GM12878 (cell line): ENCODE measurements around the gene TEN1. TPM values are rescaled to one million over a fixed set of nuclear protein-coding genes. Genes with fewer than 3 reads are reported as not detected.

Source experiments
- ATAC-seq: fragments of 200-7000 bp; cut with Tn5 transposase; 3 replicates; pipeline ENCODE4 v1.9.1; 2020; ENCODE audit warnings: mild to moderate bottlenecking, moderate library complexity
- BruUV-seq: library from RNA; stranded (reverse); fragments of 400-500 nt; replicated peaks from 2 replicates; lab custom pipeline; 2021; lab: Mats Ljungman, UMichigan
- CTCF ChIA-PET: fragments of 300-600 bp; sonication (Branson Sonifier 250); formaldehyde crosslinking; extraction: SDS; loops from one replicate; lab custom pipeline; 2021; ENCODE audit warnings: inconsistent platforms; lab: Yijun Ruan, JAX
- POLR2A ChIA-PET: fragments of 350-600 bp; formaldehyde crosslinking; extraction: SDS; loops from one replicate; lab custom pipeline; 2021; ENCODE audit warnings: inconsistent platforms; lab: Charles Lee
- RAD21 ChIA-PET: fragments of 300-600 bp; sonication (Branson Sonifier 250); formaldehyde crosslinking; loops from one replicate; lab custom pipeline; 2023; ENCODE audit warnings: antibody characterized with exemption; ENCODE audit not compliant: unreplicated experiment; lab: Charles Lee
- SMC1A ChIA-PET: fragments of 300-600 bp; sonication (Branson Sonifier 250); formaldehyde crosslinking; loops from one replicate; lab custom pipeline; 2023; ENCODE audit not compliant: unreplicated experiment, uncharacterized antibody; lab: Charles Lee
- DNase-seq: peaks from one replicate; pipeline ENCODE4 v3.0.0-alpha.2; 2011; ENCODE audit warnings: low read depth, low spot score
- FAIRE-seq: peaks from 3 replicates; lab custom pipeline; 2011; peaks lifted over from hg19 to GRCh38; lab: Jason Lieb, UNC
- H2AFZ ChIP-seq: 2 replicates; pipeline ENCODE4 v1.6.0; 2011; ENCODE audit warnings: low read depth, low read length, control low read depth; ENCODE audit not compliant: control insufficient read depth
- H3K27ac ChIP-seq: 2 replicates; pipeline ENCODE4 v1.5.1; 2011; ENCODE audit warnings: control low read depth; ENCODE audit not compliant: control insufficient read depth, insufficient read depth
- H3K27me3 ChIP-seq, 2 experiments: replicated peaks in 1 of 2; 2 replicates each; pipeline versions ENCODE4 v1.6.0 to v1.6.1; 2011; ENCODE audit warnings: low read length in 1 of 2; ENCODE audit not compliant: control insufficient read depth in 2 of 2, insufficient read depth in 2 of 2
- H3K36me3 ChIP-seq, 2 experiments: 2 replicates each; pipeline ENCODE4 v1.5.1; 2011; ENCODE audit warnings: low read length in 1 of 2; ENCODE audit not compliant: control insufficient read depth in 2 of 2, insufficient read depth in 2 of 2
- H3K4me1 ChIP-seq: 2 replicates; pipeline ENCODE4 v1.6.1; 2011; ENCODE audit warnings: mild to moderate bottlenecking, low read length, moderate library complexity, mixed read lengths; ENCODE audit not compliant: control insufficient read depth, insufficient read depth
- H3K4me2 ChIP-seq: 2 replicates; pipeline ENCODE4 v1.6.0; 2011; ENCODE audit warnings: control low read depth; ENCODE audit not compliant: control insufficient read depth, insufficient read depth
- H3K4me3 ChIP-seq: fragments of 200-600 bp; sonication (generic); 2 replicates; pipeline ENCODE4 v1.5.1; 2016
- H3K79me2 ChIP-seq: 2 replicates; pipeline ENCODE4 v1.6.0; 2011; ENCODE audit warnings: low read length; ENCODE audit not compliant: control insufficient read depth, insufficient read depth
- H3K9ac ChIP-seq: 2 replicates; pipeline ENCODE4 v1.8.0; 2011; ENCODE audit warnings: low read length, control low read depth, mixed read lengths; ENCODE audit not compliant: control insufficient read depth, insufficient read depth
- H3K9me3 ChIP-seq: replicated peaks from 3 replicates; pipeline ENCODE4 v1.5.1; 2011; ENCODE audit warnings: mild to moderate bottlenecking, low read length; ENCODE audit not compliant: control insufficient read depth, insufficient read depth
- H4K20me1 ChIP-seq: 2 replicates; pipeline ENCODE4 v1.6.0; 2011; ENCODE audit not compliant: control insufficient read depth, insufficient read depth
- BHLHE40 ChIP-seq, 2 experiments: fragments of 450-650 bp in 1 of 2; IDR thresholded peaks; 2 replicates each; pipeline ENCODE4 v1.6.1; 2011 to 2017; ENCODE audit warnings: low read depth in 2 of 2, borderline replicate concordance in 1 of 2, improper control_type of control experiment in 1 of 2, low read length in 1 of 2, mild to moderate bottlenecking in 1 of 2
- CEBPB ChIP-seq, 2 experiments: fragments of 150-350 bp in 1 of 2; IDR thresholded peaks; 2 replicates each; pipeline ENCODE4 v1.6.1; 2012 to 2014; ENCODE audit warnings: low read depth in 2 of 2, low read length in 2 of 2, borderline replicate concordance in 1 of 2, inconsistent platforms in 1 of 2
- EP300 ChIP-seq, 2 experiments: fragments of 150-350 bp in 1 of 2; IDR thresholded peaks; 2 replicates each; pipeline ENCODE4 v1.6.1; 2011 to 2012; ENCODE audit warnings: low read depth in 2 of 2, low read length in 2 of 2, borderline replicate concordance in 1 of 2, improper control_type of control experiment in 1 of 2, inconsistent platforms in 1 of 2; ENCODE audit not compliant: control insufficient read depth in 1 of 2
- EZH2 ChIP-seq: IDR thresholded peaks from 2 replicates; pipeline ENCODE4 v1.6.1; 2012; ENCODE audit warnings: low read depth, mild to moderate bottlenecking, control low read depth, inconsistent platforms, low read length, borderline replicate concordance; ENCODE audit not compliant: control insufficient read depth
- FOXM1 ChIP-seq: IDR thresholded peaks from 2 replicates; pipeline ENCODE4 v1.6.1; 2012; ENCODE audit warnings: low read depth, mild to moderate bottlenecking, inconsistent platforms, low read length, moderate library complexity
- GATAD2B ChIP-seq: fragments of 450-650 bp; conservative IDR thresholded peaks from 2 replicates; pipeline ENCODE4 v1.6.1; 2017; ENCODE audit warnings: low read depth, mild to moderate bottlenecking, moderate library complexity
- NRF1 ChIP-seq: conservative IDR thresholded peaks from 2 replicates; pipeline ENCODE4 v1.6.1; 2011; ENCODE audit warnings: mild to moderate bottlenecking, low read depth, low read length, improper control_type of control experiment
- RAD21 ChIP-seq: IDR thresholded peaks from 2 replicates; pipeline ENCODE4 v1.6.1; 2011; ENCODE audit warnings: mild to moderate bottlenecking, low read depth, low read length, moderate library complexity; ENCODE audit not compliant: insufficient read depth
- SP1 ChIP-seq: IDR thresholded peaks from one replicate; pipeline ENCODE4 v1.6.1; 2011; ENCODE audit warnings: low read depth, low read length
- STAT3 ChIP-seq: IDR thresholded peaks from 2 replicates; pipeline ENCODE4 v1.6.1; 2011; ENCODE audit warnings: low read depth, low read length, improper control_type of control experiment
- TCF12 ChIP-seq: IDR thresholded peaks from 2 replicates; pipeline ENCODE4 v1.6.1; 2011; ENCODE audit warnings: low read depth, mild to moderate bottlenecking, low read length
- ZBTB40 ChIP-seq: fragments of 450-650 bp; IDR thresholded peaks from 2 replicates; pipeline ENCODE4 v1.6.1; 2016; ENCODE audit warnings: mild to moderate bottlenecking, moderate library complexity, borderline replicate concordance
- ZZZ3 ChIP-seq: IDR thresholded peaks from 2 replicates; pipeline ENCODE4 v1.6.1; 2011; ENCODE audit warnings: low read depth; ENCODE audit not compliant: control insufficient read depth, insufficient read length
- WGBS: methylation state at CpG from one replicate; pipeline ENCODE4 v1.1.6; 2016; ENCODE audit warnings: low lambda C conversion rate; ENCODE audit not compliant: insufficient replicate concordance, insufficient coverage; ENCODE audit errors: missing lambda C conversion rate; 5-methylcytosine and 5-hydroxymethylcytosine counted together
- in situ Hi-C: fragments of 300-500 bp; cut with MboI; formaldehyde crosslinking; loops from 9 replicates; pipeline ENCODE4 v1.14.3; 2018; ENCODE audit warnings: mixed read lengths
- intact Hi-C: fragments of 100-400 bp; cut with micrococcal nuclease; formaldehyde crosslinking; loops from one replicate; pipeline ENCODE4 v1.14.2; 2022; ENCODE audit not compliant: unreplicated experiment
- polyA plus RNA-seq, 11 experiments: library from polyadenylated mRNA; depleted of rRNA in 4 of 11; unstranded in 6 of 11; stranded (reverse) in 5 of 11; fragments of >200 nt; fragmentation: Nextera tagmentation in 4 of 11; fragmentation: Illumina TruSeq in 1 of 11; extraction: Ambion mirVana in 4 of 11; extraction: Trizol in 1 of 11; gene quantifications; 1 replicate in 1 of 11; 2 replicates in 10 of 11; pipeline versions ENCODE4 v1.2.1 to v1.2.3, GENCODE V29; 2011 to 2016; ENCODE audit warnings: inconsistent platforms in 2 of 11, missing spikeins in 2 of 11, low read depth in 1 of 11
- total RNA-seq, 4 experiments: library from RNA; depleted of rRNA in 3 of 4; stranded (reverse); fragments of >200 nt in 3 of 4; fragmentation: Illumina TruSeq in 1 of 4; extraction: Trizol in 1 of 4; gene quantifications; 2 replicates each; pipeline versions ENCODE4 v1.2.1 to v1.2.3, GENCODE V29; 2013 to 2021

Gene TEN1
- total and polyA plus RNA-seq, 10 of the 15 experiments (the other 5 are each of a cell fraction or from before 2014, with no cell fraction given), result 1.1 to 33.1 (median 17.4) TPM

DNA sequence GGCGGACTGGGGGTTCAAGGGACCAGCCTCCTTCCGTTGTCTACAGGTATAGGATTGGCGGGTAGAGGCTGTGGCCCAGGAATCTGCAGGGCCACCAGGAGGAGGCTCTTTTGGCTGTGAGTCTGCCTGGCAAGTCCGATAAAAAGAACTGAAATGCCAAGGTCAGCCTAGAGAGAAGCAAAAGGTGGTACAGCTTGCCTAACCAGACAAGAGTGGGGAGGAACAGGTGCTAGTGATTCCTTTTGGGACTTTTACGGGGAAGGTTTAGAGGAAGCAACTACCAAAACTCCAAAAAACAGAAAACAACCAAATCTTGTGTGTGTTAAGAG, 53.7 kb downstream of the TEN1 start:
- in situ Hi-C loops, result no loop called here
- RAD21 ChIA-PET, result no interaction called here
- intact Hi-C loops, result no loop called here
- no peak overlapping the region for H3K4me3 ChIP-seq
- H3K36me3 ChIP-seq, result peaks cover 0 to 6% of the 10 kb centered on the region in 2 experiments; a peak in 2 of 4 replicates
- FAIRE-seq (no peak), DNase-seq (no peak), ATAC-seq (no peak)
- no peaks in the 10 kb centered on the region for H4K20me1 ChIP-seq
- H3K4me2 ChIP-seq, result no peak overlapping the region
- POLR2A ChIA-PET, result no interaction called here
- WGBS, result 63% methylated on average over 5 of the region's 5 CpGs
- H3K9me3 ChIP-seq, result no peaks in the 10 kb centered on the region
- no peak overlapping the region for H3K27ac ChIP-seq
- H3K79me2 ChIP-seq, result no peaks in the 10 kb centered on the region
- no peaks in the 10 kb centered on the region for H3K4me1 ChIP-seq
- CTCF ChIA-PET, result interaction anchor here (0.7 to 1.6 kb wide), 4 partner anchors 19 to 267 kb away, joined by 3 to 5 read pairs (median 4); no protein-coding TSS in a partner anchor
- H2AFZ ChIP-seq, result no peak overlapping the region
- SMC1A ChIA-PET, result no interaction called here
- no peaks in the 10 kb centered on the region for H3K27me3 ChIP-seq
- no TSS peak for BruUV-seq
- H3K9ac ChIP-seq, result no peak overlapping the region
- no peak for TF ChIP-seq SP1
- no peak for TF ChIP-seq CEBPB (IDR thresholded peaks at IDR 0.05; ENCODE audit: borderline replicate concordance in 1 of 2, low read depth in 2 of 2, low read length in 2 of 2)
- no peak for TF ChIP-seq FOXM1
- TF ChIP-seq TCF12, result no peak
- TF ChIP-seq BHLHE40 (IDR thresholded peaks at IDR 0.05; ENCODE audit: borderline replicate concordance in 1 of 2, low read depth in 2 of 2, low read length in 1 of 2), result no peak
- TF ChIP-seq ZZZ3, result no peak

GRCh38 chr17:76033139-76033538, 54.1 kb downstream of the TEN1 start:
- no TSS peak for BruUV-seq
- no peaks in the 10 kb centered on the region for H3K27me3 ChIP-seq
- H3K9me3 ChIP-seq, result no peaks in the 10 kb centered on the region
- ChIA-PET POLR2A (interaction anchor here (0.7 kb wide), 1 partner anchor 129 kb away, joined by 3 read pairs; the partner anchor contains the start of gene MRPL38), RAD21 (interaction anchor here (1.4 kb wide), 1 partner anchor 15 kb away, joined by 3 read pairs; no protein-coding TSS in a partner anchor), CTCF (interaction anchor here (0.7 to 1.6 kb wide), 3 partner anchors 19 to 246 kb away, joined by 4 to 5 read pairs (median 4); no protein-coding TSS in a partner anchor), SMC1A (interaction anchor here (1.1 kb wide), 1 partner anchor 30 kb away, joined by 3 read pairs; no protein-coding TSS in a partner anchor)
- DNase-seq, result no peak
- no peak overlapping the region for H2AFZ ChIP-seq
- no peak overlapping the region for H3K4me2 ChIP-seq
- no peak overlapping the region for H3K4me3 ChIP-seq
- no peaks in the 10 kb centered on the region for H3K4me1 ChIP-seq
- no peaks in the 10 kb centered on the region for H4K20me1 ChIP-seq
- WGBS, result 78% methylated on average over 6 of the region's 6 CpGs
- no peaks in the 10 kb centered on the region for H3K79me2 ChIP-seq
- no peak overlapping the region for H3K27ac ChIP-seq
- intact Hi-C loops (no loop called here), in situ Hi-C loops (no loop called here)
- H3K36me3 ChIP-seq, result peaks cover 0 to 6% of the 10 kb centered on the region in 2 experiments; a peak in 2 of 4 replicates
- no peak for FAIRE-seq
- no peak overlapping the region for H3K9ac ChIP-seq
- no peak for ATAC-seq
- TF ChIP-seq NRF1 (no peak), ZBTB40 (no peak), RAD21 (no peak), EP300 (IDR thresholded peaks at IDR 0.05; ENCODE audit: borderline replicate concordance in 1 of 2, control insufficient read depth in 1 of 2, low read depth in 2 of 2, low read length in 2 of 2) (no peak), EZH2 (no peak), GATAD2B (no peak), BHLHE40 (IDR thresholded peaks at IDR 0.05; ENCODE audit: borderline replicate concordance in 1 of 2, low read depth in 2 of 2, low read length in 1 of 2) (no peak), STAT3 (no peak)
